GM23338 (cell line): ENCODE measurements around the gene C1RL.

Source experiments
- ETS1 ChIP-seq: IDR thresholded peaks from 2 replicates; pipeline ENCODE4 v1.6.1; 2016; ENCODE audit warnings: antibody characterized with exemption
- EZH2phosphoT487 ChIP-seq: fragments of 200-600 bp; sonication (generic); IDR thresholded peaks from one replicate; pipeline ENCODE4 v1.8.1; 2018; ENCODE audit warnings: antibody characterized with exemption; ENCODE audit not compliant: unreplicated experiment

- TF ChIP-seq ETS1 (no peak), EZH2phosphoT487 (no peak)
Observed at GRCh38 chr12:7107636-7108002, 1.4 kb downstream of the C1RL start.
